K562 (cell line): ENCODE data around the gene KCNAB1. TPM values are rescaled to one million over a fixed set of nuclear protein-coding genes. Genes with fewer than 3 reads are reported as not detected.

Source experiments
- ATAC-seq: fragments of 200-7000 bp; cut with Tn5 transposase; 3 replicates; pipeline ENCODE4 v1.9.1; 2020; ENCODE audit warnings: moderate library complexity
- BruUV-seq: library from RNA; stranded (reverse); fragments of 400-500 nt; replicated peaks from 2 replicates; lab custom pipeline; 2021; lab: Mats Ljungman, UMichigan
- CTCF ChIA-PET: fragments of 300-600 bp; formaldehyde crosslinking; extraction: SDS; loops from one replicate; lab custom pipeline; 2021; ENCODE audit warnings: low intra/inter-chr PET ratio; lab: Yijun Ruan, JAX
- POLR2A ChIA-PET: fragments of 300-600, 350-650 bp; sonication (Branson Sonifier 250); formaldehyde crosslinking; extraction: SDS; loops from one replicate; lab custom pipeline; 2021; ENCODE audit warnings: antibody characterized with exemption, inconsistent platforms; lab: Yijun Ruan, JAX
- DNase-seq, 4 experiments: peaks; one replicate each; pipeline versions ENCODE4 v3.0.0 to v3.0.0-alpha.2; 2011 to 2018; ENCODE audit warnings: low spot score in 3 of 4, mixed read lengths in 3 of 4; ENCODE audit errors: extremely low read depth in 1 of 4
- FAIRE-seq: peaks from 2 replicates; lab custom pipeline; 2011; peaks lifted over from hg19 to GRCh38; lab: Jason Lieb, UNC
- H2AFZ ChIP-seq: 2 replicates; pipeline ENCODE4 v1.6.0; 2011; ENCODE audit warnings: low read depth, low read length, control low read depth, inconsistent platforms
- H3K27ac ChIP-seq: fragments of 200-600 bp; 3 replicates; pipeline ENCODE4 v1.8.0; 2011; ENCODE audit warnings: low read depth, mild to moderate bottlenecking, control low read depth, inconsistent platforms, low read length, moderate library complexity, mixed read lengths; ENCODE audit errors: extremely low read depth
- H3K27me3 ChIP-seq, 2 experiments: fragments of 300-600 bp in 1 of 2; 2 replicates in 1 of 2; 3 replicates in 1 of 2; pipeline versions ENCODE4 v1.6.0 to v1.8.0; 2011; ENCODE audit warnings: inconsistent platforms in 2 of 2, low read length in 2 of 2, mild to moderate bottlenecking in 1 of 2, mixed read lengths in 1 of 2, moderate library complexity in 1 of 2; ENCODE audit not compliant: control insufficient read depth in 2 of 2, insufficient read depth in 2 of 2
- H3K36me3 ChIP-seq: fragments of 300-600 bp; 3 replicates; pipeline ENCODE4 v1.8.0; 2011; ENCODE audit warnings: mild to moderate bottlenecking, low read length, inconsistent platforms; ENCODE audit not compliant: control insufficient read depth, insufficient read depth
- H3K4me1 ChIP-seq, 2 experiments: fragments of 200-600 bp in 1 of 2; replicated peaks in 1 of 2; 2 replicates in 1 of 2; 3 replicates in 1 of 2; pipeline versions ENCODE4 v1.5.1 to v1.8.0; 2011; ENCODE audit warnings: inconsistent platforms in 2 of 2, low read length in 2 of 2, mild to moderate bottlenecking in 1 of 2, mixed read lengths in 1 of 2, moderate library complexity in 1 of 2; ENCODE audit not compliant: control insufficient read depth in 2 of 2, insufficient read depth in 2 of 2
- H3K4me2 ChIP-seq: 2 replicates; pipeline ENCODE4 v1.6.1; 2011; ENCODE audit warnings: low read length, control low read depth, inconsistent platforms, mixed read lengths; ENCODE audit not compliant: insufficient read depth
- H3K4me3 ChIP-seq: fragments of 200-600 bp; sonication (generic), shearing (Covaris generic); 2 replicates; pipeline ENCODE4 v1.5.1; 2016; ENCODE audit warnings: control low read depth, inconsistent platforms
- H3K79me2 ChIP-seq: fragments of 200-600 bp; 3 replicates; pipeline ENCODE4 v1.8.0; 2011; ENCODE audit warnings: low read length, inconsistent platforms; ENCODE audit not compliant: control insufficient read depth, insufficient read depth
- H3K9ac ChIP-seq, 2 experiments: 2 replicates each; pipeline versions ENCODE4 v1.6.0 to v1.6.1; 2011; ENCODE audit warnings: low read depth in 2 of 2, low read length in 2 of 2, control low read depth in 1 of 2, inconsistent platforms in 1 of 2, mild to moderate bottlenecking in 1 of 2, mixed read lengths in 1 of 2; ENCODE audit not compliant: insufficient read depth in 1 of 2
- H3K9me1 ChIP-seq: one replicate; pipeline ENCODE4 v1.6.0; 2011; ENCODE audit warnings: inconsistent platforms, mild to moderate bottlenecking, low read length, moderate library complexity; ENCODE audit not compliant: control insufficient read depth, insufficient read depth
- H3K9me3 ChIP-seq: replicated peaks from 2 replicates; pipeline ENCODE4 v1.5.1; 2011; ENCODE audit warnings: low read depth, low read length, inconsistent platforms; ENCODE audit not compliant: control insufficient read depth, insufficient read depth
- H4K20me1 ChIP-seq: replicated peaks from 2 replicates; pipeline ENCODE4 v1.6.1; 2011; ENCODE audit warnings: low read length, inconsistent platforms, mixed read lengths; ENCODE audit not compliant: control insufficient read depth, insufficient read depth
- ATF7 ChIP-seq: fragments of 450-650 bp; IDR thresholded peaks from 2 replicates; pipeline ENCODE4 v1.7.1; 2014; ENCODE audit warnings: mild to moderate bottlenecking, moderate library complexity
- GABPB1 ChIP-seq: sonication (generic); formaldehyde crosslinking; IDR thresholded peaks from 2 replicates; pipeline ENCODE4 v1.8.0; 2022; ENCODE audit warnings: mild to moderate bottlenecking, missing genetic modification reagents
- HDAC6 ChIP-seq: IDR thresholded peaks from 2 replicates; pipeline ENCODE4 v1.6.1; 2012; ENCODE audit warnings: low read depth, mild to moderate bottlenecking, control low read depth, inconsistent platforms, low read length, moderate library complexity
- HEY1 ChIP-seq: fragments of 250-450 bp; sonication (Bioruptor Pico); IDR thresholded peaks from 2 replicates; pipeline ENCODE4 v1.5.0; 2020; ENCODE audit warnings: mild to moderate bottlenecking, moderate library complexity, borderline replicate concordance
- PHF21A ChIP-seq: fragments of 450-650 bp; IDR thresholded peaks from 2 replicates; pipeline ENCODE4 v1.6.1; 2017; ENCODE audit warnings: low read depth, borderline replicate concordance
- SNRNP70 ChIP-seq: fragments of 200-400 bp; formaldehyde crosslinking; optimal IDR thresholded peaks from 2 replicates; pipeline ENCODE3; 2017; ENCODE audit warnings: low read depth, low read length
- ZBTB8A ChIP-seq: fragments of 450-650 bp; IDR thresholded peaks from 2 replicates; pipeline ENCODE4 v1.6.1; 2018; ENCODE audit warnings: mild to moderate bottlenecking, moderate library complexity; ENCODE audit not compliant: partially characterized antibody
- WGBS: fragments of 100-300 bp; shearing (Covaris generic); methylation state at CpG from one replicate; pipeline ENCODE4 v1.1.6; 2016; ENCODE audit warnings: low coverage, mixed read lengths; ENCODE audit not compliant: insufficient coverage; ENCODE audit errors: missing lambda C conversion rate; 5-methylcytosine and 5-hydroxymethylcytosine counted together
- in situ Hi-C: fragments of 300-500 bp; cut with MboI; formaldehyde crosslinking; loops from 4 replicates; pipeline ENCODE4 v1.15.0; 2018; ENCODE audit warnings: inconsistent platforms, mixed read lengths
- intact Hi-C: fragments of 100-400 bp; cut with micrococcal nuclease; formaldehyde crosslinking; loops from 2 replicates; pipeline ENCODE4 v1.14.2; 2022
- polyA plus RNA-seq, 8 experiments: library from polyadenylated mRNA; depleted of rRNA in 4 of 8; stranded (reverse) in 5 of 8; unstranded in 3 of 8; fragments of >200 nt; fragmentation: Nextera tagmentation in 2 of 8; fragmentation: Illumina TruSeq in 1 of 8; extraction: Ambion mirVana in 2 of 8; extraction: Trizol in 1 of 8; gene quantifications; 2 replicates each; pipeline versions ENCODE4 v1.2.1 to v1.2.3, GENCODE V29; 2011 to 2014; ENCODE audit warnings: inconsistent platforms in 1 of 8, missing spikeins in 1 of 8
- total RNA-seq, 7 experiments: library from RNA; depleted of rRNA in 6 of 7; stranded (reverse); fragments of >200 nt in 6 of 7; fragmentation: Illumina TruSeq in 2 of 7; extraction: Trizol in 2 of 7; gene quantifications; 2 replicates each; pipeline versions ENCODE4 v1.2.1 to v1.2.3, GENCODE V29; 2011 to 2021; ENCODE audit warnings: low replicate concordance in 1 of 7
- TF ChIP-seq, protein P1 (sequence below): fragments of 250-450 bp; sonication (Bioruptor Pico); IDR thresholded peaks from 2 replicates; pipeline ENCODE4 v1.8.0; 2021; ENCODE audit warnings: moderate library complexity, mild to moderate bottlenecking, inconsistent platforms
- TF ChIP-seq, protein P2 (sequence below): sonication (generic); formaldehyde crosslinking; IDR thresholded peaks from 2 replicates; pipeline ENCODE4 v1.8.0; 2022; ENCODE audit warnings: missing genetic modification reagents, mild to moderate bottlenecking, borderline replicate concordance

Gene KCNAB1
- total and polyA plus RNA-seq, 9 of the 15 experiments (the other 6 are each of a cell fraction or from before 2014, with no cell fraction given): 0.14 to 1.2 (median 0.51) TPM

DNA sequence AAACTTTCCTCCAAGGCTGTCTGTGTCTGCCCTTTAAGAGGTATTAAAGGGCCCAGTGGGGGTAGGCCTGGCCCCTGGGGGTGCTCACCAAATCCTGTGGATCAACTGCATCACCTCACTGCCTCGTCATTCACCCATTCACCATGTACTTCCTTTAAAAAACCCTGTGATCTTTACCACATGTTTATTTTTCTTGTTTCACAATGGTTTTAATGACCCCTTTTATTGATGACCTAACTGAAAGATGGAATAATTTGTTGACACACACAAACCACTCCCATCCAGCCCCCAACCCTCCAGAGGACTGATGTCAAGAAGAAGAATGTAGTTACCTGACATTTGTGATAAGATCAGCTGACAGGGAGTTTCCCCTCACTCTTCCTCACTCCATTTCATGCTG is 40.8 kb downstream of the KCNAB1 start:
- FAIRE-seq (no peak), DNase-seq (no peak), ATAC-seq (no peak)
- H3K4me1 ChIP-seq: no peaks in the 10 kb centered on the region
- H3K27me3 ChIP-seq: peaks cover 3 to 7% of the 10 kb centered on the region in 2 experiments; a peak in 4 of 5 replicates
- no peak overlapping the region for H3K4me2 ChIP-seq
- intact Hi-C loops: no loop called here
- no peak overlapping the region for H3K4me3 ChIP-seq
- H3K79me2 ChIP-seq: no peaks in the 10 kb centered on the region
- no peaks in the 10 kb centered on the region for H4K20me1 ChIP-seq
- in situ Hi-C loops: loop anchor here (25.0 kb wide), 2 partner anchors 226 to 351 kb away; no protein-coding TSS in a partner anchor
- H3K36me3 ChIP-seq: no peaks in the 10 kb centered on the region
- WGBS: 0% methylated on average over 1 of the region's 1 CpG
- H3K27ac ChIP-seq: no peak overlapping the region
- ChIA-PET POLR2A (no interaction called here), CTCF (no interaction called here)
- no peak for TF ChIP-seq GABPB1 (CRISPR knock-in tag)
- TF ChIP-seq, protein P1, sequence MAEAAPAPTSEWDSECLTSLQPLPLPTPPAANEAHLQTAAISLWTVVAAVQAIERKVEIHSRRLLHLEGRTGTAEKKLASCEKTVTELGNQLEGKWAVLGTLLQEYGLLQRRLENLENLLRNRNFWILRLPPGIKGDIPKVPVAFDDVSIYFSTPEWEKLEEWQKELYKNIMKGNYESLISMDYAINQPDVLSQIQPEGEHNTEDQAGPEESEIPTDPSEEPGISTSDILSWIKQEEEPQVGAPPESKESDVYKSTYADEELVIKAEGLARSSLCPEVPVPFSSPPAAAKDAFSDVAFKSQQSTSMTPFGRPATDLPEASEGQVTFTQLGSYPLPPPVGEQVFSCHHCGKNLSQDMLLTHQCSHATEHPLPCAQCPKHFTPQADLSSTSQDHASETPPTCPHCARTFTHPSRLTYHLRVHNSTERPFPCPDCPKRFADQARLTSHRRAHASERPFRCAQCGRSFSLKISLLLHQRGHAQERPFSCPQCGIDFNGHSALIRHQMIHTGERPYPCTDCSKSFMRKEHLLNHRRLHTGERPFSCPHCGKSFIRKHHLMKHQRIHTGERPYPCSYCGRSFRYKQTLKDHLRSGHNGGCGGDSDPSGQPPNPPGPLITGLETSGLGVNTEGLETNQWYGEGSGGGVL: no peak
- TF ChIP-seq ZBTB8A: no peak
- TF ChIP-seq PHF21A: no peak
- TF ChIP-seq, protein P2, sequence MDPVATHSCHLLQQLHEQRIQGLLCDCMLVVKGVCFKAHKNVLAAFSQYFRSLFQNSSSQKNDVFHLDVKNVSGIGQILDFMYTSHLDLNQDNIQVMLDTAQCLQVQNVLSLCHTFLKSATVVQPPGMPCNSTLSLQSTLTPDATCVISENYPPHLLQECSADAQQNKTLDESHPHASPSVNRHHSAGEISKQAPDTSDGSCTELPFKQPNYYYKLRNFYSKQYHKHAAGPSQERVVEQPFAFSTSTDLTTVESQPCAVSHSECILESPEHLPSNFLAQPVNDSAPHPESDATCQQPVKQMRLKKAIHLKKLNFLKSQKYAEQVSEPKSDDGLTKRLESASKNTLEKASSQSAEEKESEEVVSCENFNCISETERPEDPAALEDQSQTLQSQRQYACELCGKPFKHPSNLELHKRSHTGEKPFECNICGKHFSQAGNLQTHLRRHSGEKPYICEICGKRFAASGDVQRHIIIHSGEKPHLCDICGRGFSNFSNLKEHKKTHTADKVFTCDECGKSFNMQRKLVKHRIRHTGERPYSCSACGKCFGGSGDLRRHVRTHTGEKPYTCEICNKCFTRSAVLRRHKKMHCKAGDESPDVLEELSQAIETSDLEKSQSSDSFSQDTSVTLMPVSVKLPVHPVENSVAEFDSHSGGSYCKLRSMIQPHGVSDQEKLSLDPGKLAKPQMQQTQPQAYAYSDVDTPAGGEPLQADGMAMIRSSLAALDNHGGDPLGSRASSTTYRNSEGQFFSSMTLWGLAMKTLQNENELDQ (CRISPR knock-in tag): no peak
- no peak for TF ChIP-seq HEY1 (CRISPR knock-in tag)
- no peak for TF ChIP-seq HDAC6
- TF ChIP-seq ATF7: no peak
- no peak for TF ChIP-seq SNRNP70
- no peaks in the 10 kb centered on the region for H3K9me3 ChIP-seq
- no peaks in the 10 kb centered on the region for H3K9me1 ChIP-seq
- H2AFZ ChIP-seq: no peak overlapping the region
- H3K9ac ChIP-seq: no peak overlapping the region
- BruUV-seq: no TSS peak
